Uterus (tissue), 4 donors: Measurements from ENCODE around the gene KCNIP3. TPM values are rescaled to one million over a fixed set of nuclear protein-coding genes. Genes with fewer than 3 reads are reported as not detected.

Experiments used
- DNase-seq, 2 donors: peaks; one replicate each; pipeline ENCODE4 v3.0.0-alpha.2; 2019 to 2020
- H3K27ac ChIP-seq, 2 donors: fragments of 200-600 bp; sonication (generic); 1 replicate in 1 of 2; 2 replicates in 1 of 2; pipeline ENCODE4 v1.5.1; 2016 to 2018
- H3K27me3 ChIP-seq, 2 donors: fragments of 200-600 bp; sonication (generic); one replicate each; pipeline ENCODE4 v1.5.1; 2018 to 2019; ENCODE audit warnings: control low read depth in 1 of 2
- H3K36me3 ChIP-seq, 2 donors: fragments of 200-600 bp; sonication (generic); one replicate each; pipeline ENCODE4 v1.5.1; 2019; ENCODE audit warnings: control low read depth in 1 of 2
- H3K4me1 ChIP-seq, 2 donors: fragments of 200-600 bp; sonication (generic); one replicate each; pipeline ENCODE4 v1.5.1; 2018 to 2019; ENCODE audit warnings: control low read depth in 1 of 2
- H3K4me3 ChIP-seq, 2 donors: fragments of 200-600 bp; sonication (generic); 1 replicate in 1 of 2; 2 replicates in 1 of 2; pipeline ENCODE4 v1.5.1; 2018 to 2019; ENCODE audit warnings: mild to moderate bottlenecking in 1 of 2
- H3K9me3 ChIP-seq, 2 donors: fragments of 200-600 bp; sonication (generic); one replicate each; pipeline ENCODE4 v1.5.1; 2019; ENCODE audit warnings: control low read depth in 1 of 2
- CTCF ChIP-seq, 4 experiments: fragments of 200-600 bp in 2 of 4; fragments of 450-650 bp in 2 of 4; sonication (generic) in 2 of 4; IDR thresholded peaks; one replicate each; pipeline ENCODE4 v1.5.1; 2016 to 2019; ENCODE audit warnings: antibody characterized with exemption in 4 of 4, mild to moderate bottlenecking in 2 of 4, moderate library complexity in 1 of 4
- POLR2A ChIP-seq, 2 donors: fragments of 450-650 bp; IDR thresholded peaks; one replicate each; pipeline ENCODE4 v1.6.1; 2016; ENCODE audit warnings: antibody characterized with exemption in 2 of 2, mild to moderate bottlenecking in 1 of 2, moderate library complexity in 1 of 2
- intact Hi-C: fragments of 100-400 bp; cut with DNase I; formaldehyde crosslinking; loops from one replicate; pipeline ENCODE4 v1.15.1; 2023; ENCODE audit warnings: low total_unique reads
- total RNA-seq, 4 donors: library from RNA; depleted of rRNA in 3 of 4; stranded (reverse); fragments of >200 nt in 3 of 4; gene quantifications; one replicate each; pipeline versions ENCODE4 v1.1.0 to v1.2.4, GENCODE V29; 2014 to 2023
- donor health status: DM: yes; HTN: yes; CAD: no.

The KCNIP3 gene
- total RNA-seq, 4 donors from 2014 or later: 1.5 to 18.3 (median 10.8) TPM

DNA sequence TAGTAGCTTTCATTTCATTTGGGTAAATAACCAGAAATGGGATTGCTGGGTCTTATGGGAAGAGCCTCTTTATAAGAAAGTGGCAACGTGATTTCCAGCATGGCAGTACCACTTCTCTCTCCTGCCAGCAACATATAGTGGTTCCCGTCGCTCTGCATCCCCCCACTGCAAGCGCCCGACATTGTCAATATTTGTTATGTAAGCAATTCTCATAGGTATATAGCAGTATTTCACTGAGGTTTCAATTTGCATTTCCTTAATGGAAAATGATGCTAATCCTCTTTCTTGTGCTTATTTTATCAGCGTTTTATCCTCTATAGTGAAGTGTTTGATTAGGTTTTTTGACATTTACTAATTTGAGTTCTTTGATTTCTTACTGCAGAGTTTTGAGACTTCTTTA is 69.4 kb downstream of the KCNIP3 start:
- intact Hi-C loops: no loop called here

GRCh38 chr2:95372216-95372829 is 75.2 kb downstream of the KCNIP3 start:
- H3K4me1 ChIP-seq: no peaks in the 10 kb centered on the region
- intact Hi-C loops: no loop called here
- H3K9me3 ChIP-seq: no peaks in the 10 kb centered on the region
- TF ChIP-seq POLR2A (IDR thresholded peaks at IDR 0.05) (no peak), CTCF (IDR thresholded peaks at IDR 0.05) (no peak)
- H3K36me3 ChIP-seq: no peaks in the 10 kb centered on the region
- no peaks in the 10 kb centered on the region for H3K27me3 ChIP-seq
- no peak overlapping the region for H3K27ac ChIP-seq
- no peak overlapping the region for H3K4me3 ChIP-seq
- DNase-seq: peak in 1 of 2 donors; percentile 5

More for the DNA sequence above, 69.4 kb downstream of the KCNIP3 start:
- no peak for TF ChIP-seq CTCF (IDR thresholded peaks at IDR 0.05)
- DNase-seq: peak in 1 of 2 donors; percentile 1
- no peaks in the 10 kb centered on the region for H3K4me1 ChIP-seq
- H3K27ac ChIP-seq: no peak overlapping the region
- no peaks in the 10 kb centered on the region for H3K27me3 ChIP-seq
- no peaks in the 10 kb centered on the region for H3K36me3 ChIP-seq
- no peaks in the 10 kb centered on the region for H3K9me3 ChIP-seq
- H3K4me3 ChIP-seq: no peak overlapping the region

DNA sequence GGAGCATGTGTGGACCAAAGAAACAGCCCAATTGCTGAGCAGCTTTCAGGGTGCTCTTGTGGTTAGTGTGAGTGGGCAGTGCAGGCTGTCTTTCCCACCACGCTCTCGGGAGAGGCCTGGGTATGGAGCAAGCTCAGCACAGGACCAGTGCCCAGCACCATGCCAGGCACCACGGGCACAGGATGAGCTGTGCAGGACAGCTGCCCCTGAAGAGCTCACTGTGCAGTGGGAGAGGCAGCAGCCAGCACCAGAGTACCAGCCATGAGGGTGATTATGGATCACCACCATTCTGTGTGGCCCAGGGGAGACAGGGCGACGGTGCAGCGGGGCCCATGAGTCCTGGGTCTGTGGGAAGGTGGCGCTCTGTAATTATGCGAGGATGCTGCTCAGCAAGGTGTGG is 75.7 kb downstream of the KCNIP3 start:
- Histone ChIP-seq H3K4me1 (no peaks in the 10 kb centered on the region), H3K36me3 (no peaks in the 10 kb centered on the region), H3K9me3 (no peaks in the 10 kb centered on the region), H3K27me3 (no peaks in the 10 kb centered on the region), H3K4me3 (no peak overlapping the region), H3K27ac (no peak overlapping the region)
- intact Hi-C loops: no loop called here
- TF ChIP-seq CTCF (IDR thresholded peaks at IDR 0.05): no peak
- TF ChIP-seq POLR2A (IDR thresholded peaks at IDR 0.05): no peak
- peak in 1 of 2 donors; percentile 3 for DNase-seq

GRCh38 chr2:95374029-95374428 is 76.9 kb downstream of the KCNIP3 start:
- DNase-seq: no peak
- intact Hi-C loops: no loop called here
- no peak overlapping the region for H3K27ac ChIP-seq
- H3K36me3 ChIP-seq: no peaks in the 10 kb centered on the region
- H3K4me1 ChIP-seq: no peaks in the 10 kb centered on the region
- no peaks in the 10 kb centered on the region for H3K27me3 ChIP-seq
- no peaks in the 10 kb centered on the region for H3K9me3 ChIP-seq
- no peak overlapping the region for H3K4me3 ChIP-seq
- TF ChIP-seq POLR2A (IDR thresholded peaks at IDR 0.05) (no peak), CTCF (IDR thresholded peaks at IDR 0.05) (no peak)

GRCh38 chr2:95374451-95374920 is 77.3 kb downstream of the KCNIP3 start:
- no peak overlapping the region for H3K27ac ChIP-seq
- no peaks in the 10 kb centered on the region for H3K36me3 ChIP-seq
- H3K27me3 ChIP-seq: no peaks in the 10 kb centered on the region
- TF ChIP-seq POLR2A (IDR thresholded peaks at IDR 0.05) (no peak), CTCF (IDR thresholded peaks at IDR 0.05) (no peak)
- H3K9me3 ChIP-seq: no peaks in the 10 kb centered on the region
- H3K4me3 ChIP-seq: no peak overlapping the region
- intact Hi-C loops: no loop called here
- no peaks in the 10 kb centered on the region for H3K4me1 ChIP-seq
- DNase-seq: peak in 1 of 2 donors; percentile 9
